CD4-positive, alpha-beta T cell treated with Interferon alpha-2 for 1 hour (primary cell): Measurements from ENCODE around the gene CLEC2L.

ENCODE experiments used
- DNase-seq, 2 donors: peaks; one replicate each; pipeline ENCODE4 v3.0.0-alpha.2; 2020 to 2022

The CLEC2L gene

DNA sequence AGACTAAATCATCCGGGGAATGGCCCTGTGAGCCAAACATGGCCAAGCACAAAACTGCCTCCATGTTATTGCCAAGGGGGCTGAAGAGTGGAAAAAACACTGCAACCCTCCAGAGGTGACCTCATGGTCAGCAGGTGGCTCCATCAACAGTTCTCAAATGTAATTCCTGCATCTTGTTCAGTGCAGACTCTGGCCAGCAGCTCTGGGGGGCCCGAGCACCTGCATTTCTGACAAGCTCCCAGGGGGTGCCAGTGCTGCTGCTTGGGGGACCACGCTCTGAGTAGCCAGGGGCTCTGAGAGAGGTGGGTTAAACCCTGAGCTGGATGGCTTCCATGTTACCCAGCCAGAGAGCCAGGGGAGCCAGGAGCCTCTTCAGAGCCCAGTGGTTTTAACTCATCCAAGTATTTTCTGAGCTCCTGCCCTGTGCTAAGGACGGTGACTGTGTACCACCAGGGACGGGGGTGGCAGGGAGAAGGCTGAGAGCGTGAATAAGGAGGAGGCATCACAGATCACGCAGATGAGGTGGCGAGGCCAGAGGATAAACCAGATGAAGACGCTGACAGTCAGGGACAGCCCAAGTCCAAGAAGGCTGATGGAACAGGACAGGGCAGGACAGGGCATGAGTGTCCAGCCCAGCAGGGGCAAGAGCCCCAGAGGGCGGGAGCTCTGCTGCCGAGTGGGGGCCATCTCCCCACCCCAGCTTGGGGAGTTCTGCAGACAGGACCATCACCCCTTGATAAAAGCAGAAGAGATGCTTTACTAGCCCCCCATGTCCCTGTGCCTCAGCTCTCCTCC lies 52.9 kb downstream of the CLEC2L start:
- no peak for DNase-seq

DNA sequence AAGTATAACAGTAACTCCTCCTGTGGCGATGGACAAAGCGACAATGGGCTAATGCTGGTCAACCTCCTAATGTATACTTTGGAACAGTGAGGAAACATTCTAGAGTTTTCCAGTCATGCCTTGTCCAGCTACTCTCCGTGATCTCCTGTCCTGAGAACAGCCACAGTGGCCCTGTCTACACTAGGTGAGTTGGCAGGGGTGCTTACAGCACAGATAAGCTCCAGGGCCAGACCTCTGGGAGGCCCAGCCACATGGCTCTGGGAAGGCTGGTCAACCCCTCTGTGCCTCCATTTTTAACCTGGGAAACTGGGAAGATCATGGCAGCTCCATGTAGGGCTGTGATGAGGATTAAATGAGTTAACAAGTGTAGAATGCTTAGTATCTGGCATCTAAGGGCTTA lies 57.0 kb downstream of the CLEC2L start:
- no peak for DNase-seq

GRCh38 chr7:139582130-139582650 lies 58.7 kb downstream of the CLEC2L start:
- no peak for DNase-seq

DNA sequence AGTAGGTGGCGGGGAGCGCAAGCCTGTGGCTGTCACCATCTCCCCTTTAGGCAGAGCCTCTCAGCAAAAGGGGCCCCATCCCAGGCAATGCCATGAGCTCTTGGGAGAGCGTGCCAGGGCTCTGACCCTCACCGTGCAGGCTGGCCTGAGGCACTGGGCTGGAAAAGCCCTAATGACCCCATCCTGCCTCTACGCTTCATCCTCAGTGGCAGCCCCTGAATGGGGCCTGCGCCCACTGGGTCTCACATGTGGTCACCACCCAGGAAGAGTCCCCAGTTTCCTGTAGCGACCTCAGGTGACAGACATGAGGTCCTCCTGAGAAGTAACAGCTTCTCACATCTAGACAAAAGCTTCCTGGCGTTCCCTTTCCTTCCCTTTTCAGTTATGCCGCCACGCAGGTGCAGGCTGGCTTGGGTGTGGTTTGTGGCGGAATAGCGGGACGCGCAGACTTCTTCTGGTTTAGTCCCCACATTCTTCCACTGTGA lies 59.2 kb downstream of the CLEC2L start:
- no peak for DNase-seq

- DNase-seq, result no peak
Measured at GRCh38 chr7:139583826-139584553, 60.5 kb downstream of the CLEC2L start.

GRCh38 chr7:139585042-139585441 lies 61.6 kb downstream of the CLEC2L start:
- no peak for DNase-seq

GRCh38 chr7:139586286-139586685 lies 62.8 kb downstream of the CLEC2L start:
- DNase-seq, result no peak

- no peak for DNase-seq
Measured at GRCh38 chr7:139587535-139587934, 64.0 kb downstream of the CLEC2L start.

- DNase-seq, result no peak
Measured at GRCh38 chr7:139588632-139589031, 65.1 kb downstream of the CLEC2L start.

GRCh38 chr7:139589474-139589873 lies 66.0 kb downstream of the CLEC2L start:
- no peak for DNase-seq

DNA sequence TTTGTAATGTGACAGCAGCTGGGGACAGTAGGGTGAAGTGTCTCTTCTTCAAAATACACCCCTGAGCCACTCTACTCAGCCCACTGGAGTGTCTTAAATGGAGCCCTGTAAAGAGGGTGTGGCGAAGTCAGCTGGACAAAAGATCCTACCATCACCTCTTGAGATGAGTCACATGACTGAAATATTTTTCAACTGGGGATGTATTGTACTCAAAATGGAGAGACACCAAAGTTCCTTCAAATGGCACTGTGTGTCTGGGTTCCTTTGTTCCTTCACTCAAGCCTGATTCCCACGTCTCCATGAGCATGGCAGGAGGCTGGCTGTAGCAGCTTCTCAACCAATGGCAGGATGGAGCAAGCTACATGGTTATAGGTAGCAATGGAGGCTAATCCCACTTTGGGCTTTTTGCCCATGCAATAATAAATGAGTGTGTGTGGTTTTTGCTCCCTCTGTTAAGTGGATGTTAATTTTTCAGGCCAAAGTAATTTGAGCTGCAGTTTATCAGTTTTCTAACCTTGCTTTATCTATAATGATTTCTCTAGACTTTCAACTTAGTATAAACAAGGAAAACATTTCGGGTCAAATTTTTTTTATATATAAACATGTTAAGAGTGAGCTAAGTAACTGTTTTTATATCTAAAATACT lies 68.2 kb downstream of the CLEC2L start:
- DNase-seq, result no peak

- no peak for DNase-seq
Measured at GRCh38 chr7:139592801-139593461, 69.4 kb downstream of the CLEC2L start.

- DNase-seq, result no peak
Measured at GRCh38 chr7:139594090-139594489, 70.6 kb downstream of the CLEC2L start.
